Activated naive CD4-positive, alpha-beta T cell (primary cell): ENCODE results near the gene S100A5.
A peak's percentile ranks its signal among the peaks of the same experiment; 100 is the strongest.
"Not testable (repeated sequence)": the region's sequence is repeated elsewhere in the genome, so short reads cannot be mapped to it uniquely, and the experiment has no call there.

Experiments
- DNase-seq, 4 experiments: peaks; one replicate each; lab custom pipeline; 2025; lab: John Stamatoyannopoulos, UW

Gene S100A5

GRCh38 chr1:153566414-153567371, 26.0 kb upstream of the S100A5 start:
- DNase-seq, result peak; percentile 39 to 73 (median 56)

GRCh38 chr1:153565529-153566374, 25.0 kb upstream of the S100A5 start, which contains the start of gene S100A2:
TSS of gene S100A2 (minus strand) at chr1:153565844. CDS start at chr1:153563877, 1,967 bp downstream.
- DNase-seq, result peak in 1 of 4 experiments; percentile 7

GRCh38 chr1:153563991-153564390, 23.3 kb upstream of the S100A5 start:
- DNase-seq, result no peak

DNA sequence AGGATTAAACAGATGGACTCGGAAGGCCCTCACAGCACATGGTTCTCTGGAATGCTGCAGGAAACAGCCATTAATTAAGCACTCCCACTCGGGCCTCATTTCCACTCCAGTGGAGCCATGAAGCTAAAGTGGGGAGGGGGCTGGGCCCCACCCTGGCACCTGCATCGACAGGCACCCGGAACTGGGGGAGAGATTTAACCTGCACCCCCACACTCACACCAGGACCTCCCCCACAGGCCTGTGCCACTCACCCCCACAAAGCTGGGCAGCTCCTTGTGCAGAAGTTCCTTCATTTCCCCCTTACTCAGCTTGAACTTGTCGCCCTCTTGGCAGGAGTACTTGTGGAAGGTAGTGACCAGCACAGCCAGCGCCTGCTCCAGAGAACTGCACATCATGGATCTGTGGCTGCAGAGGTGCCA, 22.8 kb upstream of the S100A5 start:
- no peak for DNase-seq

DNA sequence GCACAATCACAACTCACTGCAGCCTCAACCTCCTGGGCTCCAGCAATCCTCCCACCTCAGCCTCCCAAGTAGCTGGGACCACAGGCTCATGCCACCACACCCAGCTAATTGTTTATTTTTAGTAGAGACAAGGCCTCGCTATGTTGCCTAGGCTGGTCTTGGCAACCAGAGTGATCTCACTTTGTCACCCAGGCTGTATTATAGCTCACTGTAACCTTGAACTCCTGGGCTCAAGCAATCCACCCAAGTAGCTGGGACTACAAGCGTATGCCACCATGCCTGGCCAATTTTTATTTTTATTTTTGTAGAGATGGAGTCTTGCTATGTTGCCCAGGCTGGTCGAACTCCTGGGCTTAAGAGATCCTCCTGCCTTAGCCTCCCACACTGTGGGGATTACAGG, 21.3 kb upstream of the S100A5 start:
- not testable (repeated sequence) for DNase-seq

DNA sequence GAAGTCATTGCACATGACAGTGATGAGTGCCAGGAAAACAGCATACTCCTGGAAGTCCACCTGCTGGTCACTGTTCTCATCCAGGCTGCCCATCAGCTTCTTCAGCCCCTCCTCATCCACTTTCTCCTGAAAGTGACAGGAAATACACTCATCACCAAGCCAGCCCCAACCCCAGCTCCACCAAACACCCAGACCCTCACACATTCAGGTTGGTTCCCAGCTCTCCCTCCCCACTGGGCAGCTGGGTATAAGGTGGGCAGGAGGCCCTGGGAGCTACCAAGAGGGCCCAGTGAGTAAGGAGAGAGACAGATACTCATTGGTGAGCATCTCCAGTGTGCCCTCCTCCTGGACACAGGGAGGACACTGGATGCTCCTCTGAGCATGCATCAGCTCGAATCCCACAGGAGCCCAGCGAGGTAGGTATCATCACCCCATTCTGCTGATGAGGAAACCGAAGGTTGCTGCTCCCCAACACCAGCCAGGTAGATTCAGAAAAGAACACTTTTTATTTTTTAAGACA, 20.8 kb upstream of the S100A5 start:
- DNase-seq, result no peak

- DNase-seq, result no peak
Observed at GRCh38 chr1:153560771-153561465, 20.2 kb upstream of the S100A5 start.

- DNase-seq, result no peak
Observed at GRCh38 chr1:153560241-153560640, 19.5 kb upstream of the S100A5 start.

- DNase-seq, result no peak
Observed at GRCh38 chr1:153557877-153558276, 17.1 kb upstream of the S100A5 start.

GRCh38 chr1:153556348-153556747, 15.6 kb upstream of the S100A5 start:
- DNase-seq, result no peak

GRCh38 chr1:153553830-153554541, 13.3 kb upstream of the S100A5 start:
- DNase-seq, result no peak

GRCh38 chr1:153553096-153553495, 12.4 kb upstream of the S100A5 start:
- DNase-seq, result no peak

DNA sequence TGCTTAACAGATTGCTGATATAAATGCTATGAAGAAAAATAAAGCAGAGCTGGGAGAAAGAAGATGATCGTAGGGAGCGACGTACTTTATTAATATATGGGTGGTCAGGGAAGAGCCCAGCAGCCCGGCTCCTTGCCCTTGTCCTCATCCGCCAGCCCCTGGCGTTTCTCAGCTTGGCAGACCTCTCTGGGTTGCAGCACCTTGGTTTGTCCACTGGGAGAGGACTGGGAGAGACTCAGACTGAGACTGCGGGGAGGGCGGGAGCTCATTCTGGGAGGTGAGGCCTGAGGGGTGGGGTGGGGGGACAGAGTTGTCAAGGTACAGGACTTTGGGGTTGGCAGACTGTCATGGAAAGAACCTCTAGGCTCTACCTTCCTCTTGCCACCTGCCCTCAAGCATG, 11.6 kb upstream of the S100A5 start:
- no peak for DNase-seq

DNA sequence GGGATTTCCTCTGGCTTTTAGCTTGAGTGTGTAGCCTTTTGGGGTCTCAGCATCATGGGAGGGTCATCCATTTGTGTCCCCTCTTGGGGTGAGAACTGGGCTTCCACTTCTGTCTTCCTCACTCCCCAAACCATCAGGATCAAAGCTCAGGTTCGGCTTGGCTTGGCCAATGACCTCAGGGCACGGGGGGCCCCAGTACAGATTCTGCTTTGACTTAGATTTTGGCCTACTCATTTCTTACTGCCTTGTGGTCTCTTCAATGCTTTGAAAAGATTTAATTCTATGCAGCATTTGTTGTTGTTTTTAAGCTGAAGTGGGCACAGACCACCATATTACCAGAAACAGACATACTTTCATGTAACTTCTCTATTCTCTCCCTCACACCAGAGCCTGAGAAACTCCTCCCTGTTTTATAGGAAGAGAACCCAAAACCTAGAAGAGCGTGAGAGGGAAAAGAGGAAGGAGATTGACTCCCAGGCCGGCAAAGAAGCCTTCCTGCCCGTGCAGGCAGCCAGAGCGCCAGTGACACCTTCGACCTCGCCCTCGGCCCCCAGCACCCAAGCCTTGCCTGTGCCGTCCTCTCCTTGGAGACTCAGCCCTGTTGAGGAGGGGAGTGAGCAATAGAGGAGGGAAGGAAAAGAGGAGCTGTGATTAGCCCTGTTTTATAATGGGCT, 10.2 kb upstream of the S100A5 start:
- no peak for DNase-seq

DNA sequence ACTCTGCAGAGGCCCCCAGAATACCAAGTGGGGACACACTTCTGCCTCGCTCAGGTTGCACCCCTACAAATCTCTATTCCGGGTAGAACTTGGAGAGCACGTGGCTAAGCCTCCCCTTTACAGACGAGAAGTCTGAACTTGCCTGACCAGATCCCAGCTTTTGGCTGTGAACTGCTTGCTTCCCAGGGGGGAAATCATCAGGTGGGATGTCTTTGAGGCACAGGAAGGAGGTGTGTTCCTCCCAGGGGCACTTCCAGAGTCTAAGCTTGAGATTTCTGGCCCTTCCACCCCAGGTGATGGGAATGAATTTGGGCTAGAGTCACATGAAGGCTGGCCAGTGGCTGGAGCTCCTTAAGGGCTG, 9.6 kb upstream of the S100A5 start:
- DNase-seq, result no peak

DNA sequence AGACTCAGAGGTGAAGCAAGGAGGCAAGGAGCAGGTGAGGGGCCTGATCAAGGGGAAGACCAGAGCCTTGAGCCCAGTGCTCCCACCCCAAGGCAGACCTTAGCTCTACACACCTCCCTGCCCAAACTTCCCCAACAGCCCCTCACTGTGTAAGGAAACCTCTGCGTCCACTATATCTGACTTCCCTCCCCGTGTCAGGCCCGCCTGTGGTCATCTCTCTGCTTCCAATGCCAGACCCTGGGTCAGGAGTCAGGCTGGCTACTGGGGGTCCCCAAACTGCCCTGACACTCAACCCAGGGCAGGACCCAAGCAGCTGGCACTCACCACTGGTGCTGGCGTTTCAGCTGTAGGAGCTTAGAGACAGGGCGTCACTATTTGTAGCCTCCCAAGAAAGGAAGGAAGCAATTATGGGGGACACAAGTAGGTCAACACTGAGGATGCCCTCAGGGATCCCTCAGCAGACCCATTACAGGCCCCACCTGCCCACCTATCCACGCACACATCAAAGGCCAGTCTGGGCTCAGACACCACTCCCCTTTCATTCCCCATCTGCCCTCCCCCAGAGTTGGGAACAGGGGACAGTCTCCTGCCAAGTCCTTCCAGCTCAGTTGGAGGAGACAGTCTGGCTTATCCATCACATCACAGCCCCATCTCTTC, 9.1 kb upstream of the S100A5 start:
- no peak for DNase-seq

GRCh38 chr1:153548722-153549688, 8.3 kb upstream of the S100A5 start, which contains the start of gene S100A3:
TSS of gene S100A3 (minus strand) at chr1:153549258. CDS start at chr1:153548485, 773 bp downstream.
- no peak for DNase-seq
